Gastroesophageal sphincter (tissue), 3 donors: ENCODE results near the gene NELFA.

Experiments used
- CTCF ChIP-seq, 4 experiments: fragments of 200-600 bp in 2 of 4; fragments of 450-650 bp in 2 of 4; sonication (generic) in 1 of 4; IDR thresholded peaks; one replicate each; pipeline ENCODE4 v1.5.1; 2017 to 2019; ENCODE audit warnings: antibody characterized with exemption in 4 of 4, mild to moderate bottlenecking in 2 of 4, moderate library complexity in 2 of 4
- EP300 ChIP-seq: sonication (generic); formaldehyde crosslinking; IDR thresholded peaks from one replicate; pipeline ENCODE4 v1.6.1; 2017; ENCODE audit warnings: antibody characterized with exemption, mild to moderate bottlenecking
- POLR2A ChIP-seq, 2 donors: fragments of 450-650 bp; IDR thresholded peaks; one replicate each; pipeline ENCODE4 v1.6.1; 2017; ENCODE audit warnings: antibody characterized with exemption in 2 of 2, mild to moderate bottlenecking in 2 of 2, moderate library complexity in 1 of 2
- POLR2AphosphoS5 ChIP-seq: sonication (generic); formaldehyde crosslinking; IDR thresholded peaks from one replicate; pipeline ENCODE4 v1.6.1; 2017; ENCODE audit warnings: antibody characterized with exemption

GRCh38 chr4:1962980-1963379, 45.8 kb downstream of the NELFA start:
- TF ChIP-seq CTCF (IDR thresholded peaks at IDR 0.05) (no peak), EP300 (no peak), POLR2A (IDR thresholded peaks at IDR 0.05) (no peak), POLR2AphosphoS5 (no peak)
